Stomach (tissue), 4 donors: ENCODE data around the gene MEF2A.

ENCODE experiments used
- EP300 ChIP-seq: sonication (generic); formaldehyde crosslinking; IDR thresholded peaks from one replicate; pipeline ENCODE4 v1.6.1; 2017; ENCODE audit warnings: antibody characterized with exemption
- POLR2A ChIP-seq, 4 donors: fragments of 450-650 bp; IDR thresholded peaks; one replicate each; pipeline ENCODE4 v1.6.1; 2016; ENCODE audit warnings: antibody characterized with exemption in 4 of 4, control low read depth in 2 of 4, mild to moderate bottlenecking in 1 of 4, moderate library complexity in 1 of 4
- POLR2AphosphoS5 ChIP-seq, 3 donors: sonication (generic); formaldehyde crosslinking; IDR thresholded peaks; one replicate each; pipeline ENCODE4 v1.6.1; 2016; ENCODE audit warnings: antibody characterized with exemption in 3 of 3
- TF ChIP-seq, protein P1 (sequence below), 7 experiments: fragments of 450-650 bp in 4 of 7; fragments of 200-600 bp in 3 of 7; sonication (generic) in 3 of 7; IDR thresholded peaks; one replicate each; pipeline ENCODE4 v1.5.1; 2016 to 2019; ENCODE audit warnings: antibody characterized with exemption in 7 of 7, control low read depth in 2 of 7, mild to moderate bottlenecking in 1 of 7

- TF ChIP-seq, protein P1, sequence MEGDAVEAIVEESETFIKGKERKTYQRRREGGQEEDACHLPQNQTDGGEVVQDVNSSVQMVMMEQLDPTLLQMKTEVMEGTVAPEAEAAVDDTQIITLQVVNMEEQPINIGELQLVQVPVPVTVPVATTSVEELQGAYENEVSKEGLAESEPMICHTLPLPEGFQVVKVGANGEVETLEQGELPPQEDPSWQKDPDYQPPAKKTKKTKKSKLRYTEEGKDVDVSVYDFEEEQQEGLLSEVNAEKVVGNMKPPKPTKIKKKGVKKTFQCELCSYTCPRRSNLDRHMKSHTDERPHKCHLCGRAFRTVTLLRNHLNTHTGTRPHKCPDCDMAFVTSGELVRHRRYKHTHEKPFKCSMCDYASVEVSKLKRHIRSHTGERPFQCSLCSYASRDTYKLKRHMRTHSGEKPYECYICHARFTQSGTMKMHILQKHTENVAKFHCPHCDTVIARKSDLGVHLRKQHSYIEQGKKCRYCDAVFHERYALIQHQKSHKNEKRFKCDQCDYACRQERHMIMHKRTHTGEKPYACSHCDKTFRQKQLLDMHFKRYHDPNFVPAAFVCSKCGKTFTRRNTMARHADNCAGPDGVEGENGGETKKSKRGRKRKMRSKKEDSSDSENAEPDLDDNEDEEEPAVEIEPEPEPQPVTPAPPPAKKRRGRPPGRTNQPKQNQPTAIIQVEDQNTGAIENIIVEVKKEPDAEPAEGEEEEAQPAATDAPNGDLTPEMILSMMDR (IDR thresholded peaks at IDR 0.05): no peak
- TF ChIP-seq POLR2AphosphoS5 (IDR thresholded peaks at IDR 0.05): peak; percentile 47 to 83 (median 76)
- TF ChIP-seq POLR2A (IDR thresholded peaks at IDR 0.05): no peak
- no peak for TF ChIP-seq EP300
Measured at GRCh38 chr15:99708563-99708962, 142.8 kb downstream of the MEF2A start.
